ENCODE data around the gene ZBTB20. TPM values are rescaled to one million over a fixed set of nuclear protein-coding genes. Genes with fewer than 3 reads are reported as not detected.
A peak's percentile ranks its signal among the peaks of the same experiment; 100 is the strongest.

Gene ZBTB20
- total and polyA plus RNA-seq, 4 donors, result 0.74 to 77.1 (median 27.9) TPM

DNA sequence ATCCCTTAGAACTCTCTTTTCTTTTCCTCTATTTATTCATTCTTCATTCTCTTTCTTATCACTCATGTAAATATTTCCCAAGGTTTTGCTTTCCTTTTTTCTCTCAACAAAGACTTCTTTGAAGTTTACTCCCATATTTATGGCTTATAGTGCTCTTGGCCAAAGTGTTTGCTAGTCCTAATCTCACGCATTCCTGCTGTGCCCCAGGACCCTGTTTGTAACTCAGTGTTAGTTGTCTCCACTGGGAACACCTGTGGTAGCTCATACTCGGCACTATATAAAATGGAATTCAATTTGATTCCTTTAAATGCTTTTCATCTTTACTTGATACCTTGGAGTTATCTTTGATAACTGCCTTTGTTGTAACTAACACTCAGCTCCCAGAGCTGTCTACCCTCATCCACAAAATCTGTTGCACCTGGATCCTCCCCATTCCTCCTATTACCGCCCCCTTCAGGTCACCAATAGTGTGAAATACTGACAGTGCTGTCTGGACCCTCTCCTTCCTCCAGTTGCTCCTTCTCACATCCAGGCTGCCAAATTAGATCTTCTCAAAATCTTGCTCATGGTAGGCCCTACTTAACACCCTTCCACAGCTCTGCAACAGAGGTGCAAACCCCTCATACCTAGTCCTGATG, 776.4 kb downstream of the ZBTB20 start:
- WGBS, 2 donors, result 33 to 92% methylated on average over 3 of the region's 3 CpGs
- Histone ChIP-seq H3K9me3 (ENCODE audit: control insufficient read depth in 4 of 4, insufficient read depth in 3 of 4, low read length in 3 of 4) (no peaks in the 10 kb centered on the region), H3K4me1 (ENCODE audit: control insufficient read depth in 5 of 5, insufficient read depth in 5 of 5, low read length in 5 of 5) (peaks cover 0 to 11% (median 0%) of the 10 kb centered on the region in 5 donors), H3K4me3 (no peak overlapping the region), H3K36me3 (ENCODE audit: control insufficient read depth in 4 of 4, insufficient read depth in 4 of 4, low read length in 4 of 4) (peaks cover 0 to 7% (median under 1%) of the 10 kb centered on the region in 4 donors), H3K9ac (ENCODE audit: insufficient read depth in 1 of 2, low read length in 2 of 2) (no peak overlapping the region), H3K27ac (ENCODE audit: low read depth in 1 of 2, low read length in 1 of 2) (no peak overlapping the region), H3K27me3 (ENCODE audit: control insufficient read depth in 3 of 3, insufficient read depth in 3 of 3, low read length in 2 of 3) (no peaks in the 10 kb centered on the region)
- no peak for DNase-seq
- no peak for ATAC-seq (ENCODE audit: insufficient read depth, low FRiP score)
- TF ChIP-seq, protein P1, sequence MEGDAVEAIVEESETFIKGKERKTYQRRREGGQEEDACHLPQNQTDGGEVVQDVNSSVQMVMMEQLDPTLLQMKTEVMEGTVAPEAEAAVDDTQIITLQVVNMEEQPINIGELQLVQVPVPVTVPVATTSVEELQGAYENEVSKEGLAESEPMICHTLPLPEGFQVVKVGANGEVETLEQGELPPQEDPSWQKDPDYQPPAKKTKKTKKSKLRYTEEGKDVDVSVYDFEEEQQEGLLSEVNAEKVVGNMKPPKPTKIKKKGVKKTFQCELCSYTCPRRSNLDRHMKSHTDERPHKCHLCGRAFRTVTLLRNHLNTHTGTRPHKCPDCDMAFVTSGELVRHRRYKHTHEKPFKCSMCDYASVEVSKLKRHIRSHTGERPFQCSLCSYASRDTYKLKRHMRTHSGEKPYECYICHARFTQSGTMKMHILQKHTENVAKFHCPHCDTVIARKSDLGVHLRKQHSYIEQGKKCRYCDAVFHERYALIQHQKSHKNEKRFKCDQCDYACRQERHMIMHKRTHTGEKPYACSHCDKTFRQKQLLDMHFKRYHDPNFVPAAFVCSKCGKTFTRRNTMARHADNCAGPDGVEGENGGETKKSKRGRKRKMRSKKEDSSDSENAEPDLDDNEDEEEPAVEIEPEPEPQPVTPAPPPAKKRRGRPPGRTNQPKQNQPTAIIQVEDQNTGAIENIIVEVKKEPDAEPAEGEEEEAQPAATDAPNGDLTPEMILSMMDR (IDR thresholded peaks at IDR 0.05; ENCODE audit: control extremely low read depth, extremely low read depth), result no peak

DNA sequence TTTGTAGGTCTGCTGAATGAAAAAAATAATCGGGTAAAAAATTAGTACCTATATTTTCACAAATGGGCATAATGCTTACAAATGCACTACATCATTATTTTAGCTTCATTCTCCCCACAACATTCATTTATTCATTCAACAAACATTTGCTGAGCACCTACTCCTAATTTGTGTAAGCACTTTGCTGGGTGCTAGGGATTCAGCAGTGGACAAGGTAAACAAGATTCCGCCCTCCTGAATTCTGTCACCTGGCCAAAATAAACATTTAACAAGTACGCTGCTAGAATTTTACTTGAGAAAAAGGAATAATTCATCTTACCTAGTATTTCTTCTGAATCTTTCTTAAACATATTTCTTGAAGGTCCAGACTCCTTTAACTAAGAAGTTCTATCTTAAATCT, 781.2 kb downstream of the ZBTB20 start:
- TF ChIP-seq, protein P1 (IDR thresholded peaks at IDR 0.05; ENCODE audit: control extremely low read depth, extremely low read depth), result no peak
- Histone ChIP-seq H3K9me3 (ENCODE audit: control insufficient read depth in 4 of 4, insufficient read depth in 3 of 4, low read length in 3 of 4) (no peaks in the 10 kb centered on the region), H3K4me1 (ENCODE audit: control insufficient read depth in 5 of 5, insufficient read depth in 5 of 5, low read length in 5 of 5) (peaks cover 0 to 16% (median 0%) of the 10 kb centered on the region in 5 donors), H3K4me3 (no peak overlapping the region), H3K9ac (ENCODE audit: insufficient read depth in 1 of 2, low read length in 2 of 2) (no peak overlapping the region), H3K27ac (ENCODE audit: low read depth in 1 of 2, low read length in 1 of 2) (no peak overlapping the region), H3K36me3 (ENCODE audit: control insufficient read depth in 4 of 4, insufficient read depth in 4 of 4, low read length in 4 of 4) (no peaks in the 10 kb centered on the region), H3K27me3 (ENCODE audit: control insufficient read depth in 3 of 3, insufficient read depth in 3 of 3, low read length in 2 of 3) (no peaks in the 10 kb centered on the region)
- DNase-seq, result peak in 1 of 3 donors; percentile 49
- WGBS, 2 donors, result 77 to 86% methylated on average over 3 of the region's 3 CpGs
- ATAC-seq (ENCODE audit: insufficient read depth, low FRiP score), result no peak

DNA sequence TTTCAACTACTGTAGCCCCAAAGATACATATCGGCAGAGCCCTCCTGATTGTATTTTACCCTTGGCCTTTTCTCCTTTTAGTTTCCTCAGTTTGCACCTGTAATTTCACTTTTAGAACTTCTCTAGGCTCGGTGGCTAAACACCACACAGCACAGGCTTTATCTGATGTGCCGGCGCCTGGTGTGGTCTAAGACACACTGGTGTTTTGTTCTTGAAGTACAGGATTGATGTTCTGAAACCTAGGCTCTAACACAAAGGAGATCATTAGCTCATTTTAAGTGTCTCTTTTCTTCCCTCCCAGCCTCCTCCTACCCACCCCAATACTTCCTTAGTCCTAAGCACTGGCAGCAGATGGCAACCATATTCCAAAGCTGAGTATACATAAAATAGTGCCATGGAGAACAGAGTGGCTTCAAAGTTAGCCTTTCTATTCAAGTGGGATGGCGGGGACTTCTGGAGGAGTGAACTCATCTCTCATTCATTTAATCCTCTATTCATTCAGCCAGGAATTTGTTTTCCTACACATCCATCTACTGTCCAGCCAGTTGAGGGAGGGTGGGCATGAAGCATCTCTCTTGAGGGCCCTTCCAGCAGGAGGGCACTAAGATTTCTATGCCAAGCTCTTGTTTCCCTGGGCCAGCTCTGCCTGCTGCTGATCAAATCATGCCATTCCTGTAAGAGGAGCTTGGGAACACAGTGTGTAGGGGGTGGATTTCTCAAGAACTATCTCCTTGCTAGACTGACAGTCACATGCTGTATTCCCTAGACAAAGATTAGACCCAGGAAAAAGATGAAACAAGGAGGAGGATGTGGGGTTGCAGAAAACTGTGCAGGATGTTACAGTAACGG, 782.1 kb downstream of the ZBTB20 start:
- Histone ChIP-seq H3K9me3 (ENCODE audit: control insufficient read depth in 4 of 4, insufficient read depth in 3 of 4, low read length in 3 of 4) (no peaks in the 10 kb centered on the region), H3K4me3 (no peak overlapping the region), H3K36me3 (ENCODE audit: control insufficient read depth in 4 of 4, insufficient read depth in 4 of 4, low read length in 4 of 4) (no peaks in the 10 kb centered on the region), H3K9ac (ENCODE audit: insufficient read depth in 1 of 2, low read length in 2 of 2) (no peak overlapping the region), H3K4me1 (ENCODE audit: control insufficient read depth in 5 of 5, insufficient read depth in 5 of 5, low read length in 5 of 5) (peaks cover 0 to 16% (median 0%) of the 10 kb centered on the region in 5 donors), H3K27ac (ENCODE audit: low read depth in 1 of 2, low read length in 1 of 2) (peak overlapping the region in 1 of 2 donors; percentile 75), H3K27me3 (ENCODE audit: control insufficient read depth in 3 of 3, insufficient read depth in 3 of 3, low read length in 2 of 3) (no peaks in the 10 kb centered on the region)
- no peak for DNase-seq
- 72 to 91% methylated on average over 6 of the region's 6 CpGs for WGBS, 2 donors
- TF ChIP-seq, protein P1 (IDR thresholded peaks at IDR 0.05; ENCODE audit: control extremely low read depth, extremely low read depth), result no peak
- no peak for ATAC-seq (ENCODE audit: insufficient read depth, low FRiP score)
